Activated CD4-positive, alpha-beta T cell treated with anti-CD3 and anti-CD28 coated beads, Interleukin-2, amount 10 ng/mL, durations not matched to agents 24 days and 14 days (primary cell): ENCODE measurements around the gene GPR32. TPM values are rescaled to one million over a fixed set of nuclear protein-coding genes. Genes with fewer than 3 reads are reported as not detected.
"Not testable (repeated sequence)": the region's sequence is repeated elsewhere in the genome, so short reads cannot be mapped to it uniquely, and the experiment has no call there.

Source experiments
- DNase-seq: peaks from one replicate; pipeline ENCODE4 v3.0.0; 2022
- H3K27ac Mint-ChIP-seq: one replicate; pipeline ENCODE4 v1.8.0; 2022; ENCODE audit warnings: mild to moderate bottlenecking, mixed read lengths
- H3K27me3 Mint-ChIP-seq: one replicate; pipeline ENCODE4 v1.8.0; 2022; ENCODE audit warnings: mixed read lengths
- H3K36me3 Mint-ChIP-seq: one replicate; pipeline ENCODE4 v1.8.0; 2022; ENCODE audit warnings: low read depth, mild to moderate bottlenecking, mixed read lengths
- H3K4me1 Mint-ChIP-seq: one replicate; pipeline ENCODE4 v1.8.0; 2021; ENCODE audit warnings: mixed read lengths
- H3K4me3 Mint-ChIP-seq: one replicate; pipeline ENCODE4 v1.8.0; 2022; ENCODE audit warnings: mild to moderate bottlenecking, moderate library complexity, mixed read lengths
- H3K9me3 Mint-ChIP-seq: one replicate; pipeline ENCODE4 v1.8.0; 2021; ENCODE audit warnings: mixed read lengths
- intact Hi-C: fragments of 100-400 bp; cut with micrococcal nuclease; formaldehyde crosslinking; loops from one replicate; pipeline ENCODE4 v1.15.1; 2023
- total RNA-seq: library from RNA; stranded (reverse); gene quantifications from 2 replicates; pipeline ENCODE4 v1.2.3, GENCODE V29; 2022

Gene GPR32
- total RNA-seq, 1 donor from 2014 or later, result not detected

GRCh38 chr19:50779504-50780457 is 9.5 kb downstream of the GPR32 start:
- Mint-ChIP-seq H3K27me3 (peaks cover 47% of the 10 kb centered on the region), H3K4me3 (no peak overlapping the region), H3K36me3 (no peaks in the 10 kb centered on the region), H3K27ac (no peak overlapping the region), H3K9me3 (no peaks in the 10 kb centered on the region), H3K4me1 (peaks cover 5% of the 10 kb centered on the region)
- DNase-seq, result no peak
- intact Hi-C loops, result loop anchor here (2.0 to 5.0 kb wide), 2 partner anchors 72 to 121 kb away; no protein-coding TSS in a partner anchor

- Mint-ChIP-seq H3K4me3 (no peak overlapping the region), H3K4me1 (peaks cover 5% of the 10 kb centered on the region), H3K27ac (no peak overlapping the region), H3K9me3 (no peaks in the 10 kb centered on the region), H3K27me3 (peaks cover 45% of the 10 kb centered on the region), H3K36me3 (no peaks in the 10 kb centered on the region)
- intact Hi-C loops, result loop anchor here (5.0 kb wide), 1 partner anchor 74 kb away; no protein-coding TSS in a partner anchor
- DNase-seq, result no peak
Measured at GRCh38 chr19:50780753-50781435, 10.6 kb downstream of the GPR32 start.

DNA sequence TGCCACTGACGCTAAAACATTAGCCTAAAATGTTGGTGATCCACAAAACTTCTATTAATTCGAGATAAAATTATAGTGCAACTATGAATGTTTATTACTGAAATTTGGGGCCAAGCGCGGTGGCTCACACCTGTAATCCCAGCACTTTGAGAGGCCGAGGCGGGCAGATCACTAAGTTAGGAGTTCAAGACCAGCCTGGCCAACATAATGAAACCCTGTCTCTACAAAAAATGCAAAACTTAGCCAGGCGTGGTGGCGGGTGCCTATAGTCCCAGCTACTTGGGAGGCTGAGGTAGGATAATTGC is 13.5 kb downstream of the GPR32 start:
- H3K9me3 Mint-ChIP-seq, H3K4me3 Mint-ChIP-seq, H3K27ac Mint-ChIP-seq, DNase-seq, H3K4me1 Mint-ChIP-seq, H3K36me3 Mint-ChIP-seq: not testable (repeated sequence)
- intact Hi-C loops, result loop anchor here (1.0 to 5.0 kb wide), 4 partner anchors 59 to 246 kb away; no protein-coding TSS in a partner anchor
- H3K27me3 Mint-ChIP-seq, result peaks cover 29% of the 10 kb centered on the region

DNA sequence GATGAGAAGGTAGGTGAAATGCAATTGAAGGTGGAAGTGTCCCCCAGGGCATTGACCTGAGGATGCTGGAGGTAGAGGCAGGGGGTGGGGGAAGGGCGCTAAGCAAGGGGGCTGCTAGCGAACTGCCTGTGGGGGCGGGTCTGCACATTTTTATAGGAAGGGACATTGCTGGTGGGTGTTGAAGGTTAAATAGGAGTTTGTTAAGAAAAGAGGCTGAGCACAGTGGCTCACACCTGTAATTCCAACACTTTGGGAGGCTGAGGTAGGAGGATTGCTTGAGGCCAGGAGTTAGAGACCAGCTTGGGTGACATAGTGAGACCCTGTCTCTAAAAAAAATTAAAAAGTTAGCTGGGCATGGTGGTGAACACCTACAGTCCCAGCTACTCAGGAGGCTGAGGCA is 14.4 kb downstream of the GPR32 start:
- no peak for DNase-seq
- H3K9me3 Mint-ChIP-seq, result no peaks in the 10 kb centered on the region
- H3K27ac Mint-ChIP-seq, result no peak overlapping the region
- intact Hi-C loops, result loop anchor here (5.0 kb wide), 1 partner anchor 77 kb away; no protein-coding TSS in a partner anchor
- H3K4me3 Mint-ChIP-seq, result no peak overlapping the region
- H3K4me1 Mint-ChIP-seq, result peaks cover 3% of the 10 kb centered on the region
- no peaks in the 10 kb centered on the region for H3K36me3 Mint-ChIP-seq
- H3K27me3 Mint-ChIP-seq, result peaks cover 20% of the 10 kb centered on the region

DNA sequence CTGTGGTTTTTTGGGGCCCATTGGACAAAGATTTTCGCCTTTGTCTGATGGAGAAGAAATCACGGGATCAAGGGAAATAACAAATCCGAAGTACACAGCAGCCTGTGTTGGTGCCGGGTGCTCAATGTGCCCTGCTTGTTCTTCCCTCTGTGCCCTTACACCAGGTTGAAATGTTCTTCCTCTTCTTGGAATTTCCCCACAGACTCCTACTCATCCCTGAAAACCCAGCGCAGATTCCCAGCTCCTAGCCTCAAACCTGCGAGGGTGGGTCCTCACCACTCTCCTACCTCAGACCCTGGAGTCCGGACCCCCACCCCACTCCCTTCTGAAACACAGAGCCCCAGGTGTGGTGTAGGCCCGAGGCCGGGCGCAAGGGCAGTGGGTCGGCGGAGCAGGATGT is 15.1 kb downstream of the GPR32 start:
- H3K36me3 Mint-ChIP-seq, result no peaks in the 10 kb centered on the region
- H3K27me3 Mint-ChIP-seq, result peaks cover 14% of the 10 kb centered on the region
- DNase-seq, result no peak
- intact Hi-C loops, result no loop called here
- H3K4me1 Mint-ChIP-seq, result peaks cover 3% of the 10 kb centered on the region
- H3K4me3 Mint-ChIP-seq, result no peak overlapping the region
- H3K9me3 Mint-ChIP-seq, result no peaks in the 10 kb centered on the region
- no peak overlapping the region for H3K27ac Mint-ChIP-seq

GRCh38 chr19:50790396-50790795 is 20.1 kb downstream of the GPR32 start, which contains the start of gene ACP4:
TSS of gene ACP4 (plus strand) at chr19:50790415. CDS start at chr19:50790415, 0 bp downstream.
- H3K36me3 Mint-ChIP-seq, result no peaks in the 10 kb centered on the region

DNA sequence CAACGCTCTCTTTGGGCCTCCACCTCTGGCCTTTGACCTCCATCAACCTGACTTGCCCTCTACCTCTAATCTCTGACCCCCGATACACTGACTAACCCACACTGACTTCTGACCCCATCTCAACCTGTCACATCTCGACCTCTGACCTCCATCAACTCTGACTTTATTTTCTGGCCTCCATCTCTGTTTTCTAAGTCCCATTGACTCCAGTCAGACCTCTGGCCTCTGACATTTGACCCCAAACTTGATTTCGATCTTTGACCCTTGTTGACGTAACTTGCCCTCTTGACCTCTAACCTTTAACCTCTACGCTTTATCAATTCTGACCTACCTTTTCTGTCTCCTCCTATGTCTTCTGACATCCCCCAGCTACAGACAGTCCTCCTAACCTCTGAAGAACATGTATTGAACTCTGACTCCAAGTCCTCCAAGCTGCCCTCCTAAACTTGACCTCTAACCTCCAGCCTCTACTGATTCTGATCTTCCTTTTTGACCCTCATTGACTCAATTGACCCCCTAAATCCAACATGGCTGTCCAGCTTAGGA is 20.7 kb downstream of the GPR32 start:
- H3K27me3 Mint-ChIP-seq, result no peaks in the 10 kb centered on the region
- H3K36me3 Mint-ChIP-seq, result peaks cover 3% of the 10 kb centered on the region
- no peak for DNase-seq
- H3K4me1 Mint-ChIP-seq, result peaks cover 4% of the 10 kb centered on the region
- intact Hi-C loops, result no loop called here
- no peaks in the 10 kb centered on the region for H3K9me3 Mint-ChIP-seq
- no peak overlapping the region for H3K4me3 Mint-ChIP-seq
- no peak overlapping the region for H3K27ac Mint-ChIP-seq

More at GRCh38 chr19:50790396-50790795, 20.1 kb downstream of the GPR32 start, which contains the start of gene ACP4:
- Mint-ChIP-seq H3K27ac (no peak within 1 kb of the TSS), H3K4me3 (no peak within 1 kb of the TSS), H3K4me1 (peaks cover 4% of the 10 kb centered on the region), H3K9me3 (no peaks in the 10 kb centered on the region), H3K27me3 (no peaks in the 10 kb centered on the region)
- intact Hi-C loops, result no loop called here
- no peak for DNase-seq

DNA sequence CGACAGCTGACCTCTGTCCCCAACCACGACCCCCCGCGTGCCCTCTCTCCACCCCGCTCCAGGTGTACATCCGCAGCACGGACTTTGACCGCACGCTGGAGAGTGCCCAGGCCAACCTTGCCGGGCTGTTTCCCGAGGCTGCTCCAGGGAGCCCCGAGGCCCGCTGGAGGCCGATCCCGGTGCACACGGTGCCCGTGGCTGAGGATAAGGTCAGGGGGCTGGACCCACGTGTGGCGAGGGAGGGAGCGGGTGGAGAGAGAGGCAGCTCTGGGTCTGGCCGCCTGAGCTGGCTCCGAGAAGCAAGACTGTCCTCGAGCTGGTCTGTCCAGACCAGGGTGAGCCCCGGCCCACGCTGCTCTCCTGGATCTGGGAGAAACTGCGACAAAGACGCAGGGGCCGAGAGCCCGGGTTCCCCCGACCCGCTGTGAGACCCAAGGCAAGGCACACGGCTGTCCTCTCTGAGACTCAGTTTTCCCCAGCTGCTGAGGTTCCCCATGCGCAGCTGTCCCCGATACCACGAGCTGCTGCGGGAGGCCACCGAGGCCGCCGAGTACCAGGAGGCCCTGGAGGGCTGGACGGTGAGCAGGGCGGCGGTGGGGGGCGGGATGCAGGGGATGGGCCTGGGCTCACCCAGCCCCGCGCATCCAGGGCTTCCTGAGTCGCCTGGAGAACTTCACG is 21.5 kb downstream of the GPR32 start:
- H3K27me3 Mint-ChIP-seq, result no peaks in the 10 kb centered on the region
- DNase-seq, result no peak
- intact Hi-C loops, result no loop called here
- peaks cover 4% of the 10 kb centered on the region for H3K4me1 Mint-ChIP-seq
- H3K36me3 Mint-ChIP-seq, result peaks cover 3% of the 10 kb centered on the region
- no peaks in the 10 kb centered on the region for H3K9me3 Mint-ChIP-seq
- H3K4me3 Mint-ChIP-seq, result no peak overlapping the region
- H3K27ac Mint-ChIP-seq, result no peak overlapping the region

- Mint-ChIP-seq H3K9me3 (no peaks in the 10 kb centered on the region), H3K27me3 (no peaks in the 10 kb centered on the region)
Measured at GRCh38 chr19:50792272-50793250, 22.3 kb downstream of the GPR32 start.

GRCh38 chr19:50793558-50794065 is 23.3 kb downstream of the GPR32 start:
- Mint-ChIP-seq H3K9me3 (no peaks in the 10 kb centered on the region), H3K4me3 (no peak overlapping the region), H3K36me3 (peaks cover 16% of the 10 kb centered on the region), H3K27ac (no peak overlapping the region), H3K27me3 (no peaks in the 10 kb centered on the region), H3K4me1 (peaks cover 4% of the 10 kb centered on the region)
- intact Hi-C loops, result no loop called here
- DNase-seq, result no peak

More at GRCh38 chr19:50792272-50793250, 22.3 kb downstream of the GPR32 start:
- intact Hi-C loops, result no loop called here
- Mint-ChIP-seq H3K4me3 (no peak overlapping the region), H3K4me1 (peaks cover 4% of the 10 kb centered on the region), H3K36me3 (peaks cover 8% of the 10 kb centered on the region), H3K27ac (no peak overlapping the region)
- no peak for DNase-seq

GRCh38 chr19:50794074-50794875 is 24.0 kb downstream of the GPR32 start:
- H3K27ac Mint-ChIP-seq, result no peak overlapping the region
- peak; percentile 66 for DNase-seq
- H3K4me3 Mint-ChIP-seq, result no peak overlapping the region
- peaks cover 17% of the 10 kb centered on the region for H3K36me3 Mint-ChIP-seq
- intact Hi-C loops, result no loop called here
- peaks cover 4% of the 10 kb centered on the region for H3K4me1 Mint-ChIP-seq
- no peaks in the 10 kb centered on the region for H3K9me3 Mint-ChIP-seq
- no peaks in the 10 kb centered on the region for H3K27me3 Mint-ChIP-seq
